ENCODE results near the gene FGF5. TPM values are rescaled to one million over a fixed set of nuclear protein-coding genes. Genes with fewer than 3 reads are reported as not detected.

Gene FGF5
- total RNA-seq, 1 experiment from 2014 or later: not detected

DNA sequence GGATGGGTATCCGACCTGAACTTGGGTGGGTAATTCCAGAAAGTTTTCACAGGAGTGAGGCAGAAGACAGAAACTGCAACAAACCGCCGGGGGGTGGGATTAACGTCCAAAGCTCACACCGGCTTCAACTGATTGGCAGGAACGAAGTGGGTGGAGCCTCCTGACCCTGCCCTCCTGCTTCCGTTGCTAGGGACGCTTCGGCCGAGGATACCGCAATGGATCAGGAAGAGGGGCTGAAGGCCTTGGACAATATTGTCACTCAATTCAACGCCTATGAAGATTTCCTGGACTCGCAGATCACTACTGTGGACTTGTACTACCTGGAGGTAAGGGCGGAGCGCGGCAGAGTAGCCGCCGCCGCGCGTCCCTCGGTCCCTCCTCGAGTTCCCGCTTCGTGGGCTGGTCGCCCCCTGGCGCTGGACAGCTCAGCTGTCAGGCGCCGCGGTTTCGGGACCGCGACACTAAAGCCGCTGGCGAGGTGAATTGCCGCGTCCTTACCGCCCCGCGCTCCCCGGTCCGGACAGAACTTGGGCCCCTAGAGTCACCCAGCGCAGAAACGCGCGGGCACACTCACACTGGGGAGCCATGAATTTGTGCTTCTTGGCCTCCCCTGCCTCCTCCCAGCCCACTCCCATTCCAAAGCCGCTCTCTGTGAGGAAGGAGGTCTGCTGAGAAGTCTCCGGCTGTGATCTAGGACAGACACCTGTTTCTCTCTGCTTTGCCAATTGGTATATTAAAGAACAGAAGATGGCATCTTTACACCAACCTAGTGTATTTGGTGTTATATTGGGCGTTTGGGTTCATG is 69.3 kb downstream of the FGF5 start, which contains the start of gene CFAP299:
TSS of gene CFAP299 (plus strand) at position 177 of the 805 bp plus-strand sequence.
- intact Hi-C loops (cut with micrococcal nuclease): loop anchor here (1.0 kb wide), 1 partner anchor 1383 kb away; no protein-coding TSS in a partner anchor
- peaks cover 0 to 14% of the 10 kb centered on the region in 2 experiments; a peak in 1 of 4 replicates for H3K4me1 ChIP-seq (ENCODE audit: control insufficient read depth in 1 of 2, insufficient read depth in 2 of 2, low read length in 2 of 2)
- ChIA-PET POLR2A (no interaction called here), RAD21 (ENCODE audit: low non-redundant PET in 1 of 2, low total read pairs in 2 of 2, uncharacterized antibody in 2 of 2, unreplicated experiment in 2 of 2) (interaction anchor here in 1 of 2 experiments (0.6 to 0.9 kb wide), 3 partner anchors 48 to 151 kb away, joined by 3 to 4 read pairs (median 4); no protein-coding TSS in a partner anchor), CTCF (interaction anchor here (0.9 to 2.4 kb wide), 6 partner anchors 13 to 1383 kb away, joined by 3 to 25 read pairs (median 6); no protein-coding TSS in a partner anchor)
- H3K9me3 ChIP-seq (ENCODE audit: control insufficient read depth in 1 of 2, insufficient read depth in 1 of 2, low read depth in 1 of 2, low read length in 2 of 2): no peaks in the 10 kb centered on the region
- no peak within 1 kb of the TSS for H3K27ac ChIP-seq (ENCODE audit: low read depth, low read length)
- no peak within 1 kb of the TSS for H3K9ac ChIP-seq (ENCODE audit: low read length)
- H2AFZ ChIP-seq (ENCODE audit: low read depth, low read length, poor library complexity, severe bottlenecking): peak within 1 kb of the TSS; percentile 55
- peak within 1 kb of the TSS; percentile 43 to 56 for H3K4me3 ChIP-seq (replicated peaks in 1 of 2; ENCODE audit: low read depth in 1 of 2, low read length in 2 of 2)
- H3K79me2 ChIP-seq (ENCODE audit: insufficient read depth, low read length): no peaks in the 10 kb centered on the region
- H3K9me2 ChIP-seq (ENCODE audit: insufficient read depth): no peaks in the 10 kb centered on the region
- no peaks in the 10 kb centered on the region for H3K36me3 ChIP-seq (ENCODE audit: control insufficient read depth in 1 of 2, insufficient read depth in 2 of 2, low read length in 2 of 2)
- no peaks in the 10 kb centered on the region for H4K20me1 ChIP-seq (ENCODE audit: insufficient read depth)
- BruUV-seq (replicated peaks): no TSS peak
- peak within 1 kb of the TSS; percentile 91 for H3K4me2 ChIP-seq (ENCODE audit: low read length)
- TF ChIP-seq, protein P1, sequence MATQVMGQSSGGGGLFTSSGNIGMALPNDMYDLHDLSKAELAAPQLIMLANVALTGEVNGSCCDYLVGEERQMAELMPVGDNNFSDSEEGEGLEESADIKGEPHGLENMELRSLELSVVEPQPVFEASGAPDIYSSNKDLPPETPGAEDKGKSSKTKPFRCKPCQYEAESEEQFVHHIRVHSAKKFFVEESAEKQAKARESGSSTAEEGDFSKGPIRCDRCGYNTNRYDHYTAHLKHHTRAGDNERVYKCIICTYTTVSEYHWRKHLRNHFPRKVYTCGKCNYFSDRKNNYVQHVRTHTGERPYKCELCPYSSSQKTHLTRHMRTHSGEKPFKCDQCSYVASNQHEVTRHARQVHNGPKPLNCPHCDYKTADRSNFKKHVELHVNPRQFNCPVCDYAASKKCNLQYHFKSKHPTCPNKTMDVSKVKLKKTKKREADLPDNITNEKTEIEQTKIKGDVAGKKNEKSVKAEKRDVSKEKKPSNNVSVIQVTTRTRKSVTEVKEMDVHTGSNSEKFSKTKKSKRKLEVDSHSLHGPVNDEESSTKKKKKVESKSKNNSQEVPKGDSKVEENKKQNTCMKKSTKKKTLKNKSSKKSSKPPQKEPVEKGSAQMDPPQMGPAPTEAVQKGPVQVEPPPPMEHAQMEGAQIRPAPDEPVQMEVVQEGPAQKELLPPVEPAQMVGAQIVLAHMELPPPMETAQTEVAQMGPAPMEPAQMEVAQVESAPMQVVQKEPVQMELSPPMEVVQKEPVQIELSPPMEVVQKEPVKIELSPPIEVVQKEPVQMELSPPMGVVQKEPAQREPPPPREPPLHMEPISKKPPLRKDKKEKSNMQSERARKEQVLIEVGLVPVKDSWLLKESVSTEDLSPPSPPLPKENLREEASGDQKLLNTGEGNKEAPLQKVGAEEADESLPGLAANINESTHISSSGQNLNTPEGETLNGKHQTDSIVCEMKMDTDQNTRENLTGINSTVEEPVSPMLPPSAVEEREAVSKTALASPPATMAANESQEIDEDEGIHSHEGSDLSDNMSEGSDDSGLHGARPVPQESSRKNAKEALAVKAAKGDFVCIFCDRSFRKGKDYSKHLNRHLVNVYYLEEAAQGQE (IDR thresholded peaks at IDR 0.05; ENCODE audit: low read depth): peak; percentile 31; the same call in 1 of the 2 replicates
- TF ChIP-seq, protein P2, sequence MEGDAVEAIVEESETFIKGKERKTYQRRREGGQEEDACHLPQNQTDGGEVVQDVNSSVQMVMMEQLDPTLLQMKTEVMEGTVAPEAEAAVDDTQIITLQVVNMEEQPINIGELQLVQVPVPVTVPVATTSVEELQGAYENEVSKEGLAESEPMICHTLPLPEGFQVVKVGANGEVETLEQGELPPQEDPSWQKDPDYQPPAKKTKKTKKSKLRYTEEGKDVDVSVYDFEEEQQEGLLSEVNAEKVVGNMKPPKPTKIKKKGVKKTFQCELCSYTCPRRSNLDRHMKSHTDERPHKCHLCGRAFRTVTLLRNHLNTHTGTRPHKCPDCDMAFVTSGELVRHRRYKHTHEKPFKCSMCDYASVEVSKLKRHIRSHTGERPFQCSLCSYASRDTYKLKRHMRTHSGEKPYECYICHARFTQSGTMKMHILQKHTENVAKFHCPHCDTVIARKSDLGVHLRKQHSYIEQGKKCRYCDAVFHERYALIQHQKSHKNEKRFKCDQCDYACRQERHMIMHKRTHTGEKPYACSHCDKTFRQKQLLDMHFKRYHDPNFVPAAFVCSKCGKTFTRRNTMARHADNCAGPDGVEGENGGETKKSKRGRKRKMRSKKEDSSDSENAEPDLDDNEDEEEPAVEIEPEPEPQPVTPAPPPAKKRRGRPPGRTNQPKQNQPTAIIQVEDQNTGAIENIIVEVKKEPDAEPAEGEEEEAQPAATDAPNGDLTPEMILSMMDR (IDR thresholded peaks at IDR 0.05 in 2 of 3, conservative IDR thresholded peaks at IDR 0.05 in 1 of 3; ENCODE audit: borderline replicate concordance in 1 of 3, insufficient read depth in 1 of 3, low read depth in 2 of 3, low read length in 2 of 3): peak; percentile 12 to 50 (median 43); a peak in 4 of 6 replicates
- TF ChIP-seq RAD21 (IDR thresholded peaks at IDR 0.05; ENCODE audit: low read depth) (peak; percentile 18; the same call in 1 of the 2 replicates), SIN3A (IDR thresholded peaks at IDR 0.05; ENCODE audit: low read depth) (no peak; the same call in 1 of the 2 replicates)
- TF ChIP-seq, protein P3, sequence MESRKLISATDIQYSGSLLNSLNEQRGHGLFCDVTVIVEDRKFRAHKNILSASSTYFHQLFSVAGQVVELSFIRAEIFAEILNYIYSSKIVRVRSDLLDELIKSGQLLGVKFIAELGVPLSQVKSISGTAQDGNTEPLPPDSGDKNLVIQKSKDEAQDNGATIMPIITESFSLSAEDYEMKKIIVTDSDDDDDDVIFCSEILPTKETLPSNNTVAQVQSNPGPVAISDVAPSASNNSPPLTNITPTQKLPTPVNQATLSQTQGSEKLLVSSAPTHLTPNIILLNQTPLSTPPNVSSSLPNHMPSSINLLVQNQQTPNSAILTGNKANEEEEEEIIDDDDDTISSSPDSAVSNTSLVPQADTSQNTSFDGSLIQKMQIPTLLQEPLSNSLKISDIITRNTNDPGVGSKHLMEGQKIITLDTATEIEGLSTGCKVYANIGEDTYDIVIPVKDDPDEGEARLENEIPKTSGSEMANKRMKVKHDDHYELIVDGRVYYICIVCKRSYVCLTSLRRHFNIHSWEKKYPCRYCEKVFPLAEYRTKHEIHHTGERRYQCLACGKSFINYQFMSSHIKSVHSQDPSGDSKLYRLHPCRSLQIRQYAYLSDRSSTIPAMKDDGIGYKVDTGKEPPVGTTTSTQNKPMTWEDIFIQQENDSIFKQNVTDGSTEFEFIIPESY (IDR thresholded peaks at IDR 0.05; ENCODE audit: extremely low read depth, insufficient replicate concordance, low read length): no peak
- DNase-seq (ENCODE audit: low read depth, low spot score) (peak; percentile 70), ATAC-seq (peak; percentile 94)
- H3K27me3 ChIP-seq (ENCODE audit: insufficient read depth, low read length): peaks cover 41% of the 10 kb centered on the region
